ENCODE data around the gene SLC37A2.

- TF ChIP-seq CTCF (IDR thresholded peaks at IDR 0.05) = no peak
- no peak for TF ChIP-seq POLR2A (IDR thresholded peaks at IDR 0.05)
Measured at GRCh38 chr11:125081098-125081798, 18.1 kb downstream of the SLC37A2 start.
